Measurements from ENCODE around the gene PRKRA.

GRCh38 chr2:178441426-178441825 is 9.5 kb downstream of the PRKRA start:
- no peak for TF ChIP-seq CTCF (conservative IDR thresholded peaks at IDR 0.05; ENCODE audit: low read depth in 2 of 2)
- no peak for TF ChIP-seq EZH2 (IDR thresholded peaks at IDR 0.05; ENCODE audit: low read depth, unreplicated experiment)
- no peak for TF ChIP-seq EZH2phosphoT487 (IDR thresholded peaks at IDR 0.05; ENCODE audit: unreplicated experiment)
- TF ChIP-seq POLR2AphosphoS5 (IDR thresholded peaks at IDR 0.05; ENCODE audit: low read depth): no peak
- TF ChIP-seq REST (IDR thresholded peaks at IDR 0.05; ENCODE audit: unreplicated experiment): no peak
- no peak for TF ChIP-seq ZNF462 (CRISPR knock-in tag; IDR thresholded peaks at IDR 0.05)
- no peak for TF ChIP-seq CREB1 (CRISPR knock-in tag; IDR thresholded peaks at IDR 0.05; ENCODE audit: low read depth)
- no peak for TF ChIP-seq JUNB (IDR thresholded peaks at IDR 0.05; ENCODE audit: unreplicated experiment)
- TF ChIP-seq ETS1 (IDR thresholded peaks at IDR 0.05): no peak

All from GM23338 (cell line).